Hematopoietic multipotent progenitor cell treated with erythropoietin and hydrocortisone succinate and interleukin-3 and kit ligand, for 6 days (in vitro differentiated cells): ENCODE results near the gene LRP5.

Source experiments
- DNase-seq: peaks from one replicate; pipeline ENCODE4 v3.0.0-alpha.2; 2015

Gene LRP5

GRCh38 chr11:68349461-68350249 is 37.3 kb downstream of the LRP5 start:
- no peak for DNase-seq

GRCh38 chr11:68350759-68351449 is 38.5 kb downstream of the LRP5 start:
- no peak for DNase-seq

DNA sequence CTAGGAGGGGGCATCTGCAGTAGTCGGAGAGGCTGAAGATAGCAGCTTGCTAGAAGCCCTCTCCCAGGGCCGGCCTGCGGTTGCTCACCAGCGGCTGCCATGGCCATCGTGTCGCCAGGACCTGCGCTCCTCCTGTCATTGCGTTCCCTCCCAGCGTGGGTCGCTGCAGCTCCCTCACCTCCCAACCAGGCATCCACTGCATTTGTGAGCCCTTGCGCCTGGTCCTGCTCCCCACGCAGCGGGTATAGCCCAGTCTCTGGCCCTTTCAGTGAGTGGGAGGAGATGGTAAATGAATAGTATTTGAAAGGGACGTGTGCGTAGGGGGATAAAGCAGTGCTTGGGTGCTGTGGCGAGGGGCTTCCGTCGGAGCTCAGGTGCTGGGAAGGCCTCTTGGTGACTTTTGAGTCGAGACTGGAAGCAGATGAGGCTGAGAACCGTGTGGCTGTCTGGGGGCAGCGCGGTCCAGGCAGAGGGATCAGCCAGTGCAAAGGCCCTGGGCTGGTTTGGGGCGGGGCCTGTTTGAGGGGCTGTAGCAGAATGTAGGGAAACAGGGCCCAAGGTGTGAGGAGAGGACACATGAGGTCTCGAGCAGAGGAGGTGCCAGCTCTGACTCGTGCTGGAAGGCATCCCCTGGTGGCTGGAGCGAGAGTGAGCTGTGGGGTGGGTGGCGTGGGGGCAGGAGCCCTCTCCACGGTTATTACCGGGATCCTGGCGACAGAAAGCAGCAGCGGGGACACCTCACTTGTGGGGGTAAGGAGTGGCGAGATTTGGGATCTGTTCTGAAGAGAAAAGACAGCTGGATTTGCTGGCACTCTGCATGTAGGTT is 39.3 kb downstream of the LRP5 start:
- DNase-seq: no peak

DNA sequence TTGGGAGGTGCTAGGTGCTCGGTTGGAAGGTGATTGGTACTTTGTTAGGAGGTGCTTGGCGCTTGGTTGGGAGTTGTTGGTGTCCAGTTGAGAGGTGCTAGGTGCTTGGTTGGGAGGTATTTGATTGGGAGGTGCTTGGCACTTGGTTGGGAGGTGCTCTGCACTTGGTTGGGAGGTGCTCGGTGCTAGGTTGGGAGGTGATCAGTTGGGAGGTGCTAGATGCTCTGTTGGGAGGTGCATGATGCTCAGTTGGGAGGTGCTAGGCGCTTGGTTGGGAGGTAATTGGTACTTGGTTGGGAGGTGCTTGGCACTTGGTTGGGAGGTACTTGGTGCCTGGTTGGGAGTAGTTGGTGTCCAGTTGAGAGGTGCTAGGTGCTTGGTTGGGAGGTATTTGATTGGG is 40.2 kb downstream of the LRP5 start:
- no peak for DNase-seq

DNA sequence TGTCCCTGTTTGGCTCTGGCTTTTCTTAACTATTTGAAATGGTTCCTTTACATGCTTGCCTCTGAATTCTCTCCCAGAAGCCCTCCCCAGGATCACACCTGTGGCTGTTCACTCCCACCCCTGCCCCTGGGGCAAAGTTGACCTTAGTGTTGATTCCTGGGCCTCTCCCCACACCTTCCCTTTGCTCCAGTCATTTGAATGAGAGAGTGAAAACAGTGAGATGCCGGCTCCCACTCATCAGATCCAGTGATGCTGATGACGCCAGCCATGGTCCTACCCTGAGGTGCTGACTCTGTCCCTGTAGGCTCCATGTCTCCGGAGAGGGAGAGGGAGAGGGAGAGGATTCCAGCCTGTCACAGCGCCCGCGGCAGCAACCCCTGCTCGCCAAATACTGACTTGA is 40.7 kb downstream of the LRP5 start:
- DNase-seq: no peak

GRCh38 chr11:68353669-68354068 is 41.3 kb downstream of the LRP5 start:
- DNase-seq: no peak

GRCh38 chr11:68354148-68354872 is 41.9 kb downstream of the LRP5 start:
- DNase-seq: no peak

DNA sequence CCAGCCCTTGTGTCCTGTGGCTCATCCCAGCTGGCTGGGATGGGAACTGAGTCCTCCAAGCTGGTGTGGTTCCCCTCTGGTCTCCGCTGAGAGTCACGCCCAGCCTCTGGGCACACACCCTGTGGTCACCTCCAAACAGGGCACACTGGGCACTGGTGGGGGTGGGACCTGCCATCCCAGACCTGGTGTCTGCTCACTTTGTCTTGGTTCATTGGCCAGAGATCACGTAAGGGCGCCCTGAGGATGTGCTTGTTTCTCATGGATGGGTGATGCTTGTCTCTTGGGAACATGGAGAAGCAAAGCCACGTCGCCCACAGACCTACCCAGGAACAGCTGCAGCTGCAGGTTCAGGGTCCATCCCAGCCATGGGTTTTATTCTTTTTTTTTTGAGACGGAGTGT is 43.1 kb downstream of the LRP5 start:
- no peak for DNase-seq

GRCh38 chr11:68357568-68357967 is 45.2 kb downstream of the LRP5 start:
- DNase-seq: no peak

DNA sequence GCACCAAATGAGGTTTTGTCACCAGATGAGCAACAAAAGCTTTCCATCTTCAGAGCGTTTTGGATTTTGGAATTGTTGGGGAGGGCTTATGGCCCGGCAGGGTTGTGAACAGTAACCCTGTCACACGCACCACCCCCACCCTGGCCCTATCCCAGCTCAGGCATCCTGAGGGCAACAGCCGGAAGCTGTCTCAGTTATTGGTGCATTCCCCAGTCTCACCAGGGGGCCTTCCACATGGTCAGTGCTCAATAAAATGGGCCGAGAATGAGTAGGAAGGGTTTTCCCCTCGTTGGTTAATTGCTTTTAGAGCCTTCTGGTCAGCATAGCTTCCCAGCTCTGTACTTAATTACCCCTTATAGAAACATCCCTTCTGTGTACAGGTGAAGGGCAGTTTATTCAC is 46.0 kb downstream of the LRP5 start:
- no peak for DNase-seq

DNA sequence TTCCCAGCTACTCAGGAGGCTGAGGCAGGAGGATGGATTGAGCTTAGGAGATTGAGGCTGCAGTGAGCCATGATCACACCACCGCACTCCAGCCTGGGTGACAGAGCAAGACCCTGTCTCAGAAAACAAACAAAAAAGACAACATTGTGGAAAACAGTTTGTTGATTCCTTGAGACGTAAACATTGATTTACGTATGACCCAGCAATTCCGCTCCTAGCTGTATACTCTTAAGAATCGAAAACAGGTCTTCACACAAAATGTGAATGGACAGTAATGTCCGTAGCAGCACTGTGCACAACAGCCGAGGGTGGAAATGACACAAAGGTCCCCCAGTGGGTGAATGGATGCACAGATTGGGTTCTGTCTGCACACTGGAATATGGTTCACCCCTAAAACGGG is 49.3 kb downstream of the LRP5 start:
- DNase-seq: no peak

DNA sequence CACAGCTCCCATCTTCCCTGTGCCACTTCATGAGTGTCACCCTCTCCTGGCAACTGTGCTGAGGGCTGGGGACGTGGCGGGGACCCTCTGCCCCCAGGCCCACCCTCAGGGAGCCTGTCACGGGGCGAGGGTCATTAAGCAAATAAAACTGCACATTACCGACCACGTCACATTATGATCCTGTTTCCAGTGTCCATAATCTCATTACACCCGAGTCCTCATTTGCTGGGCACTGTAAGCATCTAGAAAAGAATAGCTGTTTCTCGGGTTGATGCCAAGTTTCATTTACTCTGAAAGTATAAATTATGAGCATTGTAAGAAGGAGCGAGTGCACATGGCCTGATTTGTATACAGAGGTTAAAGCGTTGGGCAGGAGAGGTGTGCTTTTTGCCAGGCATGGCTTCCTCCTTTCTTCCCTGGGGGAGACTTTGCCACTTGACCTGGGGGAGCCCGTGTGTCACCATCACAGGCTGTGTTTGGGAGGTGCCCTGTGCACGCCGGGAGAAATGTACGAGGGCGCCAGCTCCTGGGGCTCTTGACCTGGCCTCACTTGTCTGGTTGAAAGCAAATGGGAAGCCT is 50.5 kb downstream of the LRP5 start:
- DNase-seq: no peak

DNA sequence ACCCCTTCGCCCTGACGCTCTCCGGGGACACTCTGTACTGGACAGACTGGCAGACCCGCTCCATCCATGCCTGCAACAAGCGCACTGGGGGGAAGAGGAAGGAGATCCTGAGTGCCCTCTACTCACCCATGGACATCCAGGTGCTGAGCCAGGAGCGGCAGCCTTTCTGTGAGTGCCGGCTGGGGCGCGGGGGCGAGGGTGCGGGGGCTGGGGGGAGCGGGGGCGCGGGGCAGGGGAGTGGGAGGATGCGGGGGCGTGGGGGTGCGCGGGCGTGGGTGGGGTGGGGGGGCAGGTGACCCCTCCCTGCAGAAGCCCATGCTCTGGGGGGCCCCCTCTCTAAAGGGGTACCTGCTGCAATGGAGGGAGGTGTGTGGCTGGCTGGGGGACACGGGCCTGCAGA is 51.4 kb downstream of the LRP5 start:
- DNase-seq: no peak

GRCh38 chr11:68364581-68364980 is 52.2 kb downstream of the LRP5 start:
- no peak for DNase-seq

DNA sequence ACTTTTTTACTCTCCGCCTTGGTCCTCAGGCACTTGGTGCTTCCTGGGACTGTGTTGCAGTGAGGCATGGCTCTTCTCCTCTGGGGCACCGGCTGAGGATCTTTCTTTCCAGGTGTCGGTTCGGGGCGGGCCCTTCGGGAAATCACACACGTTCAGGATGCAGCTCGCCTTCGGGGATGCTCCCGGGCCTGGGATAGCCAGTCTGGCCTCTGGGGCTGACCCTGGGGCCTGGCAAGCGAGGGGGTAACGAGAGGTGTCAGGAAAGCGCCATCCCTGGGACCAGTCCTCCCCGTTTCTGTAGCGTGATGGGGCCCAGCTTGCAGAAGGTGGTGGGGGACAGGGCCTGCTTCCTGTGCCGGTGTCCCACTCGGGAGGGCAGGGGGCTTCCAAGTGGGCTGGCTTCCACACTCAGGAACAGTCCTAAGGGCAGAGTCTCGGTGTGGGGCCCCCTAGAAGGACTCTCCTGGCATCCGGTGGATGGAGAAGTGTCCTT is 53.6 kb downstream of the LRP5 start:
- no peak for DNase-seq

DNA sequence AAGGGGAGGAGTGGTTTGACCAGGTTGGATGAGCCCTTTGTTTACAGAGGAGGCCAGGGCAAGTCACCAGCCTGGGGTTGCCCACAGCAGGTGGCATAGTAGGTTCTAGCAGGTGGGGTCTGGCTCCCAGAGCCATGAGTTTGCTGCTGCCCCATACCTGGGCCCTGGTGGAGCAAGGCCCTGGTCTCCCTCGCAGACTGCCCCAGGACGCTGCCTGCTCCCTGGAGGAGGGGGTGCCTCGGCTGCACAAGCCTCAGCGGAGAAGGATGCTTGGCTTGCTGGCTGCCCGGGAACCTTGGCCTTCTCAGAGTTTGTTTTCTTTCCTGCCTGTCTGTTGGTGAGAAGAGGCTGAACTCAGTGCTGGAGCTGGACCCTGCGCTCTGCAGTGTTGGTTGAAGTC is 54.9 kb downstream of the LRP5 start:
- DNase-seq: no peak

DNA sequence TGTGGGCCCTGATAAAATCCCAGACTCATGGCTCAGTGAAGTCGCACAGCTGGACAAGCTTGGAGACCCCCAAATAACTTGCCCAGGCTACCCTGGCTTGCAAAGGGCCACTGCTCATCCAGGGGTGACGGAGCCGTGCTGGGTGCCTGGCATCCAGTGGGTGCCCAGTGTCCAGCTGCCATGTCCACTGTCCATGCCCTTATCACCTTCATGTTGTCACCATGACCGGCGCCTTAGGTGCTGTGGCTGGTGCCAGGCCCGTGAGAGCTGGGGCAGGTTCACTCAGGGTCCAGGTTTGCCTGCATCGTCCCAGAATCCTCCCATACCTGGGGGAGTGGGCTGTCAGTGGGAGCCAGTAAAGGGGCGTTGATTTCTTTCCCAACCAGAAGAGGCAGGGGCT is 57.4 kb downstream of the LRP5 start:
- DNase-seq: no peak

DNA sequence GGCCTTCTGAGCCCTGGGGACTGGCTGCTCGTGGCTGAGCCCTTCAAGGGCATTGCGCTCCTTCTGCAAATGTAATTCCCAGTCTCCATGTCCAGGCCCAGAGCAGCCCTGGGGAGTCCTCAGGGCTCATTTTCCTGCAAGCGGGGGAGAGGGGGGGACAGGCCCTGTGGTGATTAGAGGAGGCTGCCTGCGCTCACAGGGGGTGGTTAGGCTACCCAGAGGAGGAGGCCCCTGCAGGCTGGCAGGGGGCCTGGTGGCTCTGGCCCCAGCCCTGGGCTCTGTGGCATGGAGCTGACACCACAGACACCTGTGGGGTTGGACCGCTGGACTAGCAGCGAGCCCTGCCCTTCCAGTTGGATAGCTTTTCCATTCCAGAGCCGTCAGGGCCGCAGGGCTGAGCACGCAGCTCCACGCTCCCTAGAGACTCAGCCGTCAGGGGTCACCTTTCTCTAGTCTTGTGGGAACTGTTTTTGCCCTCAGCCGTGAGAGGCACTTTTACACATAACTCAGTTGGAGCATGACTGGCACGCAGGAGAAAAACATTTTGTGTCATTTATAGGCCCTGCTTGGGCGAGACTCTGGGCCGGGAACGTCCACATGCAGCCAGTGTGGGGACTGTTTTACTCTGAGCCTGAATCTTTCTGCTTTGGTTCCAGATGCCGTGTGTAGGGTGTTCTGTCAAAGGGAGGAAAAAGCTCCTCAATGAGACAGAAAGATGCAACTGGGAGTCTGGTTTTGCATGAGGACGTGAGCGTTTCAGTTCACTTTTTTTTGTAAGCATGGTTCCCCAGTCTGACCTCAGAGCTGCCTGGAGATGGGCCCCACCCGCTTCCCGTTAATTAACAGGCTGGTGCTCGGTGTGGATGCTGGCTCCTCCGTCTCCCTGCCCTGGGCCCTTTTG is 58.1 kb downstream of the LRP5 start:
- DNase-seq: peak; percentile 63

DNA sequence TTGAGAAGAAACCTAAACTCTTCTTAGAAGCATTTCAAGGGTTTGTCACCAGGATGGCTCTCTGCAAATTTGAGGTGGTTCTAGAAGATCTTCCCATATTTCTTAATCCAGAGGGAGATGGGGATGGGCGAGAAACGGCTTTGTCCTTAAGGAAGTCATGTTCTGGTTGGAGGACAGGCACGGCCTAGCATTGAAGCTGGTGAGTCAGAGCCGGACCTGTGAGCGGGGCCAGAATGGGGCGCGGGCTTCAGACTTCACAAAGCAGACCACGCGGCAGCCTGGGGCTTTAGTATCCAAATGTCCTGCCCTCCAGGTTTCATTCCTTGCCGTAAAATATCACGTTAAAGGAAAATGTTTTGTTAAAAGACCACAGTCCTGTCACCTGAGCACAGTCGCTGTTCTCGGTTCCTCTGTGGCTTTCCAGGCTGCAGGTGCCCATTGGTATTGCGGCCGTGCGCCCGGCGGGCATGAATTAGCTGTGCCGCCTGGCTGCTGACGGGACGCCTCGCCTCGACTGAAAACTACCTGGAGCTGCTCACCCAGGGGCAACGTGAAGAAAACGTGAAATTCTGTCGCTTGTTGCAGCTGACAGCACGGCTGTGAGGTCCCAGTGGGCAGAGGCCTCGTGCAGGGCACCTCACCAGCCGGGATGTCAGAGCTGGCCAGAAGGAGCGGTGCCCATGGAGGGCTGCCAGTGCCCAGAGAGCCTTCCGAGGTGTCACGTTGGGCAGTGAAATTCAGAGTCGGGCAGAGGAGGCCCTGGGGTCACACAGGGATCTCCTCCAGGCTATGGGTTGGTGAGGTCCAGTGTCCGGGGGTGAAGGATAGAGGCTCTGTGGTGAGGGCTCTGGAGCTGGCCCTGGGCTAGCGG is 59.0 kb downstream of the LRP5 start:
- no peak for DNase-seq

DNA sequence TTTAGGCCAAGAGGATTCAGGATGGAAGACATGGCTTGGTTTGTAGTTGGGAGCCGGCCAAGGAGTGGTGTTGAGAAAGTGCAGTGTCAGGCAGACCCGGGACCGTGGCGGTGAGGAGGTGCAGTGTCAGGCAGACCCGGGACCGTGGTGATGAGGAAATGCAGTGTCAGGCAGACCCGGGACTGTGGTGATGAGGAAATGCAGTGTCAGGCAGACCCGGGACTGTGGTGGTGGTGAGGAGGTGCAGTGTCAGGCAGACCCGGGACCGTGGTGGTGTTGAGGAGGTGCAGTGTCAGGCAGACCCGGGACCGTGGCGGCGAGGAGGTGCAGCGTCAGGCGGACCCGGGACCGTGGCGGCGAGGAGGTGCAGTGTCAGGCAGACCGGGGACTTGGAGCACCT is 59.7 kb downstream of the LRP5 start:
- DNase-seq: no peak
